Ovary (tissue), 10 donors: Measurements from ENCODE around the gene FANCD2OS. TPM values are rescaled to one million over a fixed set of nuclear protein-coding genes. Genes with fewer than 3 reads are reported as not detected.

Source experiments
- DNase-seq, 5 donors: peaks; one replicate each; pipeline ENCODE4 v3.0.0-alpha.2; 2019 to 2020
- H3K27ac ChIP-seq, 2 donors: fragments of 200-600 bp; one replicate each; pipeline versions ENCODE4 v1.5.1 to v1.8.0; 2019 to 2022
- H3K27me3 ChIP-seq: fragments of 200-600 bp; one replicate; pipeline ENCODE4 v1.8.0; 2022
- H3K36me3 ChIP-seq: fragments of 200-600 bp; sonication (generic); one replicate; pipeline ENCODE4 v1.5.1; 2019
- H3K4me1 ChIP-seq: one replicate; pipeline ENCODE4 v1.8.1; 2013; ENCODE audit warnings: mild to moderate bottlenecking, moderate library complexity; ENCODE audit not compliant: insufficient read depth
- H3K4me3 ChIP-seq: fragments of 200-600 bp; sonication (generic); one replicate; pipeline ENCODE4 v1.5.1; 2017
- H3K9me3 ChIP-seq, 2 donors: fragments of 200-600 bp in 1 of 2; sonication (generic) in 1 of 2; one replicate each; pipeline versions ENCODE4 v1.5.1 to v1.8.1; 2013 to 2019; ENCODE audit warnings: mild to moderate bottlenecking in 1 of 2, moderate library complexity in 1 of 2
- CTCF ChIP-seq, 3 donors: fragments of 450-650 bp in 2 of 3; fragments of 200-600 bp in 1 of 3; IDR thresholded peaks; one replicate each; pipeline versions ENCODE4 v1.5.1 to v1.8.0; 2016 to 2022; ENCODE audit warnings: antibody characterized with exemption in 3 of 3, mild to moderate bottlenecking in 1 of 3
- EP300 ChIP-seq: sonication (generic); formaldehyde crosslinking; IDR thresholded peaks from one replicate; pipeline ENCODE4 v1.6.1; 2017; ENCODE audit warnings: antibody characterized with exemption
- POLR2A ChIP-seq: fragments of 450-650 bp; IDR thresholded peaks from one replicate; pipeline ENCODE4 v1.6.1; 2017; ENCODE audit warnings: antibody characterized with exemption, mild to moderate bottlenecking, moderate library complexity
- WGBS, 3 donors: extraction: QIAGEN DNeasy Blood & Tissue Kit in 1 of 3; methylation state at CpG; one replicate each; pipeline versions ENCODE4 v1.1.5 to v1.1.7; 2013 to 2017; 5-methylcytosine and 5-hydroxymethylcytosine counted together
- intact Hi-C, 4 donors: fragments of 100-400 bp; cut with DNase I; formaldehyde crosslinking; loops; one replicate each; pipeline versions ENCODE4 v1.11.0 to v1.15.1; 2022 to 2023
- long read RNA-seq, 3 donors: library from polyadenylated mRNA in 2 of 3; unstranded in 2 of 3; transcript quantifications; one replicate each; pipeline ENCODE4 v2.0.0 and lab custom pipeline, GENCODE V29; 2021 to 2026
- polyA plus RNA-seq, 2 donors: library from polyadenylated mRNA; stranded (reverse); fragments of 200-250 nt in 1 of 2; fragments of 350-450 nt in 1 of 2; fragmentation: Illumina TruSeq in 1 of 2; extraction: RNeasy Lipid Tissue Mini Kit (QIAGEN cat#74804) in 1 of 2; gene quantifications; one replicate each; pipeline ENCODE4 v1.2.3, GENCODE V29; 2013 to 2014
- total RNA-seq, 7 donors: library from RNA; depleted of rRNA in 2 of 7; stranded (reverse); fragments of >200 nt in 2 of 7; fragmentation: NEBNext Ultra II Directional in 3 of 7; extraction: Animal tissue kit (Norgen Biotek cat#: 25700) in 3 of 7; gene quantifications; one replicate each; pipeline versions ENCODE4 v1.1.0 to v1.2.4, GENCODE V29; 2016 to 2023
- donor health status: DM: no; HTN: no; CAD: no; lungs with moderate emphysema.
- donor health status: DM: no; HTN: no; CAD: no.
- donor health status: Bipolar disorder and iron deficiency.
- donor health status: DM: yes; HTN: yes; CAD: no.
- donor health status: DM: no; HTN: no; CAD: no.
- donor health status: DM: yes; HTN: yes; CAD: no.

FANCD2OS gene
- total RNA-seq (not detected), polyA plus RNA-seq (not detected)
- long read RNA-seq, donor 1, partial matches to known transcripts, result 0 of 1 reads
- long read RNA-seq, donor 1, other reads (novel, unspliced or antisense), result 1 of 1 reads
- long read RNA-seq, donor 2, result 0 reads
- long read RNA-seq, donor 3, partial matches to known transcripts, result 0 of 2 reads
- long read RNA-seq, donor 3, other reads (novel, unspliced or antisense), result 2 of 2 reads

GRCh38 chr3:10108091-10108490, at the start of gene FANCD2OS:
Gene FANCD2OS, minus strand, starts transcription at chr3:10108255. Its CDS starts 3,481 bp downstream, at chr3:10104774.
- TF ChIP-seq CTCF (IDR thresholded peaks at IDR 0.05) (no peak), EP300 (no peak), POLR2A (no peak)
- Histone ChIP-seq H3K27me3 (no peaks in the 10 kb centered on the region), H3K27ac (no peak within 1 kb of the TSS), H3K9me3 (no peaks in the 10 kb centered on the region), H3K4me3 (no peak within 1 kb of the TSS), H3K4me1 (no peaks in the 10 kb centered on the region), H3K36me3 (no peaks in the 10 kb centered on the region)
- no peak for DNase-seq
- 50 to 69% (median 62%) methylated on average over 26 to 28 of the region's 28 CpGs for WGBS, 3 donors
- intact Hi-C loops, result no loop called here

- TF ChIP-seq CTCF (IDR thresholded peaks at IDR 0.05) (no peak), POLR2A (no peak), EP300 (no peak)
- no peak overlapping the region for H3K4me3 ChIP-seq
- WGBS, 3 donors, result 31 to 33% (median 33%) methylated on average over 4 of the region's 4 CpGs
- H3K4me1 ChIP-seq, result no peaks in the 10 kb centered on the region
- H3K36me3 ChIP-seq, result no peaks in the 10 kb centered on the region
- intact Hi-C loops, result no loop called here
- no peak overlapping the region for H3K27ac ChIP-seq
- no peaks in the 10 kb centered on the region for H3K9me3 ChIP-seq
- no peaks in the 10 kb centered on the region for H3K27me3 ChIP-seq
- no peak for DNase-seq
These were observed 49.0 kb upstream of the FANCD2OS start for GRCh38 chr3:10157031-10157430.

GRCh38 chr3:10155658-10156057, 47.6 kb upstream of the FANCD2OS start:
- TF ChIP-seq POLR2A (no peak), EP300 (no peak), CTCF (IDR thresholded peaks at IDR 0.05) (no peak)
- no peak for DNase-seq
- 88 to 92% (median 91%) methylated on average over 4 of the region's 4 CpGs for WGBS, 3 donors
- Histone ChIP-seq H3K4me1 (no peaks in the 10 kb centered on the region), H3K9me3 (no peaks in the 10 kb centered on the region), H3K27ac (no peak overlapping the region), H3K27me3 (no peaks in the 10 kb centered on the region), H3K4me3 (no peak overlapping the region), H3K36me3 (no peaks in the 10 kb centered on the region)
- intact Hi-C loops, result no loop called here

- DNase-seq, result no peak
- no peak overlapping the region for H3K27ac ChIP-seq
- H3K27me3 ChIP-seq, result no peaks in the 10 kb centered on the region
- H3K9me3 ChIP-seq, result no peaks in the 10 kb centered on the region
- no peak overlapping the region for H3K4me3 ChIP-seq
- H3K36me3 ChIP-seq, result no peaks in the 10 kb centered on the region
- intact Hi-C loops, result no loop called here
- no peak for TF ChIP-seq CTCF (IDR thresholded peaks at IDR 0.05)
- no peak for TF ChIP-seq EP300
- TF ChIP-seq POLR2A, result no peak
- H3K4me1 ChIP-seq, result no peaks in the 10 kb centered on the region
- WGBS, 3 donors, result 78 to 86% (median 84%) methylated on average over 4 of the region's 4 CpGs
These were observed 47.0 kb upstream of the FANCD2OS start for GRCh38 chr3:10155123-10155472.
